HG03159 (cell line): ENCODE data around the gene ERI3.
"Not testable (repeated sequence)": the region's sequence is repeated elsewhere in the genome, so short reads cannot be mapped to it uniquely, and the experiment has no call there.

Experiments used
- ATAC-seq: cut with Tn5 transposase; IDR thresholded peaks from one replicate; pipeline ENCODE4 v1.9.1; 2021; ENCODE audit warnings: mild to moderate bottlenecking, moderate library complexity; ENCODE audit not compliant: unreplicated experiment

Gene ERI3

GRCh38 chr1:44217809-44218410 lies 137.1 kb downstream of the ERI3 start:
- no peak for ATAC-seq

- peak; percentile 69 for ATAC-seq
Observed at GRCh38 chr1:44213222-44214112, 141.6 kb downstream of the ERI3 start, which contains the start of gene DMAP1. Gene DMAP1, plus strand, starts transcription at chr1:44213471. Its CDS starts 283 bp downstream, at chr1:44213754.

GRCh38 chr1:44212355-44213221 lies 142.5 kb downstream of the ERI3 start:
- no peak for ATAC-seq

GRCh38 chr1:44210595-44210994 lies 144.5 kb downstream of the ERI3 start:
- no peak for ATAC-seq

GRCh38 chr1:44208226-44208625 lies 146.8 kb downstream of the ERI3 start:
- no peak for ATAC-seq

GRCh38 chr1:44206545-44206944 lies 148.5 kb downstream of the ERI3 start:
- not testable (repeated sequence) for ATAC-seq

- no peak for ATAC-seq
Observed at GRCh38 chr1:44200336-44200735, 154.7 kb downstream of the ERI3 start.

GRCh38 chr1:44174630-44175029 lies 180.4 kb downstream of the ERI3 start:
- no peak for ATAC-seq
